Stomach smooth muscle (tissue), 2 donors: ENCODE data around the gene ASB6.

Experiments
- H3K27ac ChIP-seq: one replicate; pipeline ENCODE4 v1.7.0; 2013; ENCODE audit warnings: mild to moderate bottlenecking, low read length, inconsistent platforms
- H3K27me3 ChIP-seq, 2 donors: one replicate each; pipeline ENCODE4 v1.7.0; 2013; ENCODE audit warnings: low read length in 2 of 2; ENCODE audit not compliant: insufficient read depth in 2 of 2, control insufficient read depth in 1 of 2
- H3K36me3 ChIP-seq, 2 donors: one replicate each; pipeline ENCODE4 v1.7.0; 2013; ENCODE audit warnings: low read length in 2 of 2; ENCODE audit not compliant: control insufficient read depth in 2 of 2, insufficient read depth in 2 of 2
- H3K4me1 ChIP-seq: one replicate; pipeline ENCODE4 v1.7.0; 2013; ENCODE audit warnings: low read length; ENCODE audit not compliant: control insufficient read depth, insufficient read depth
- H3K4me3 ChIP-seq, 2 donors: one replicate each; pipeline ENCODE4 v1.7.0; 2013; ENCODE audit warnings: low read length in 2 of 2
- H3K9ac ChIP-seq, 2 donors: one replicate each; pipeline ENCODE4 v1.7.0; 2013; ENCODE audit warnings: low read length in 2 of 2, mild to moderate bottlenecking in 1 of 2
- H3K9me3 ChIP-seq, 2 donors: one replicate each; pipeline ENCODE4 v1.7.0; 2013; ENCODE audit warnings: low read length in 2 of 2; ENCODE audit not compliant: control insufficient read depth in 2 of 2
- donor health status: healthy.
- donor health status: Pancreatic carcinoma.

ASB6 gene

GRCh38 chr9:129677456-129677855 lies 35.5 kb upstream of the ASB6 start:
- H3K36me3 ChIP-seq = no peaks in the 10 kb centered on the region
- no peak overlapping the region for H3K27ac ChIP-seq
- no peaks in the 10 kb centered on the region for H3K4me1 ChIP-seq
- no peak overlapping the region for H3K9ac ChIP-seq
- H3K27me3 ChIP-seq = peaks cover 12 to 20% of the 10 kb centered on the region in 2 donors
- no peaks in the 10 kb centered on the region for H3K9me3 ChIP-seq
- H3K4me3 ChIP-seq = no peak overlapping the region

GRCh38 chr9:129676975-129677374 lies 35.0 kb upstream of the ASB6 start:
- Histone ChIP-seq H3K9ac (no peak overlapping the region), H3K9me3 (no peaks in the 10 kb centered on the region), H3K4me1 (no peaks in the 10 kb centered on the region), H3K36me3 (no peaks in the 10 kb centered on the region), H3K27ac (no peak overlapping the region), H3K27me3 (peaks cover 11 to 20% of the 10 kb centered on the region in 2 donors), H3K4me3 (no peak overlapping the region)

GRCh38 chr9:129676287-129676686 lies 34.3 kb upstream of the ASB6 start:
- Histone ChIP-seq H3K9me3 (no peaks in the 10 kb centered on the region), H3K27ac (no peak overlapping the region), H3K9ac (no peak overlapping the region), H3K36me3 (no peaks in the 10 kb centered on the region), H3K4me1 (no peaks in the 10 kb centered on the region), H3K4me3 (no peak overlapping the region), H3K27me3 (peaks cover 10 to 20% of the 10 kb centered on the region in 2 donors)

- no peak overlapping the region for H3K27ac ChIP-seq
- no peaks in the 10 kb centered on the region for H3K9me3 ChIP-seq
- H3K36me3 ChIP-seq = no peaks in the 10 kb centered on the region
- H3K4me3 ChIP-seq = no peak overlapping the region
- H3K4me1 ChIP-seq = no peaks in the 10 kb centered on the region
- H3K27me3 ChIP-seq = peaks cover 10 to 20% of the 10 kb centered on the region in 2 donors
- no peak overlapping the region for H3K9ac ChIP-seq
These were observed 33.7 kb upstream of the ASB6 start for GRCh38 chr9:129675620-129676019.

- H3K4me1 ChIP-seq = no peaks in the 10 kb centered on the region
- no peak overlapping the region for H3K4me3 ChIP-seq
- H3K36me3 ChIP-seq = no peaks in the 10 kb centered on the region
- H3K9ac ChIP-seq = no peak overlapping the region
- peaks cover 8 to 20% of the 10 kb centered on the region in 2 donors for H3K27me3 ChIP-seq
- H3K9me3 ChIP-seq = no peaks in the 10 kb centered on the region
- H3K27ac ChIP-seq = no peak overlapping the region
These were observed 32.3 kb upstream of the ASB6 start for GRCh38 chr9:129674229-129674628.

GRCh38 chr9:129673602-129674001 lies 31.7 kb upstream of the ASB6 start:
- Histone ChIP-seq H3K27me3 (peaks cover 8 to 20% of the 10 kb centered on the region in 2 donors), H3K4me1 (no peaks in the 10 kb centered on the region), H3K4me3 (no peak overlapping the region), H3K9me3 (no peaks in the 10 kb centered on the region), H3K9ac (no peak overlapping the region), H3K36me3 (no peaks in the 10 kb centered on the region), H3K27ac (no peak overlapping the region)

- H3K9me3 ChIP-seq = no peaks in the 10 kb centered on the region
- no peak overlapping the region for H3K9ac ChIP-seq
- no peak overlapping the region for H3K4me3 ChIP-seq
- peaks cover 8 to 22% of the 10 kb centered on the region in 2 donors for H3K27me3 ChIP-seq
- no peaks in the 10 kb centered on the region for H3K4me1 ChIP-seq
- H3K36me3 ChIP-seq = no peaks in the 10 kb centered on the region
- H3K27ac ChIP-seq = no peak overlapping the region
These were observed 30.8 kb upstream of the ASB6 start for GRCh38 chr9:129672702-129673101.

- Histone ChIP-seq H3K9ac (no peak overlapping the region), H3K4me1 (peaks cover 2% of the 10 kb centered on the region), H3K27ac (no peak overlapping the region), H3K9me3 (no peaks in the 10 kb centered on the region), H3K4me3 (no peak overlapping the region), H3K27me3 (peaks cover 10 to 23% of the 10 kb centered on the region in 2 donors), H3K36me3 (no peaks in the 10 kb centered on the region)
These were observed 29.6 kb upstream of the ASB6 start for GRCh38 chr9:129671519-129671918.

- H3K36me3 ChIP-seq = no peaks in the 10 kb centered on the region
- no peak overlapping the region for H3K27ac ChIP-seq
- no peak overlapping the region for H3K9ac ChIP-seq
- peaks cover 5% of the 10 kb centered on the region for H3K4me1 ChIP-seq
- peaks cover 6 to 23% of the 10 kb centered on the region in 2 donors for H3K27me3 ChIP-seq
- H3K9me3 ChIP-seq = no peaks in the 10 kb centered on the region
- no peak overlapping the region for H3K4me3 ChIP-seq
These were observed 29.1 kb upstream of the ASB6 start for GRCh38 chr9:129671065-129671464.

GRCh38 chr9:129669946-129670345 lies 28.0 kb upstream of the ASB6 start:
- Histone ChIP-seq H3K27ac (no peak overlapping the region), H3K4me3 (no peak overlapping the region), H3K36me3 (no peaks in the 10 kb centered on the region), H3K4me1 (peaks cover 5% of the 10 kb centered on the region), H3K27me3 (peaks cover 6 to 20% of the 10 kb centered on the region in 2 donors), H3K9me3 (no peaks in the 10 kb centered on the region), H3K9ac (no peak overlapping the region)

GRCh38 chr9:129669141-129669718 lies 27.3 kb upstream of the ASB6 start:
- Histone ChIP-seq H3K9me3 (no peaks in the 10 kb centered on the region), H3K27ac (no peak overlapping the region), H3K27me3 (peaks cover 5 to 20% of the 10 kb centered on the region in 2 donors), H3K9ac (no peak overlapping the region), H3K4me3 (no peak overlapping the region), H3K36me3 (no peaks in the 10 kb centered on the region), H3K4me1 (peaks cover 5% of the 10 kb centered on the region)
